Caco-2 (cell line): ENCODE data around the gene YIPF6. TPM values are rescaled to one million over a fixed set of nuclear protein-coding genes. Genes with fewer than 3 reads are reported as not detected.

ENCODE experiments used
- BruUV-seq: library from RNA; stranded (reverse); fragments of 400-500 nt; replicated peaks from 2 replicates; lab custom pipeline; 2021; lab: Mats Ljungman, UMichigan
- CTCF ChIA-PET: fragments of 300-600 bp; sonication (Branson Sonifier 250); formaldehyde crosslinking; loops from one replicate; lab custom pipeline; 2022; ENCODE audit warnings: antibody characterized with exemption; lab: Charles Lee
- POLR2A ChIA-PET: fragments of 300-600 bp; sonication (Branson Sonifier 250); formaldehyde crosslinking; loops from one replicate; lab custom pipeline; 2022; ENCODE audit warnings: antibody characterized with exemption; lab: Charles Lee
- DNase-seq, 2 experiments: peaks; one replicate each; pipeline versions ENCODE4 v3.0.0 to v3.0.0-alpha.2; 2020 to 2022
- H3K27me3 ChIP-seq: replicated peaks from 2 replicates; pipeline ENCODE4 v1.6.0; 2011; ENCODE audit warnings: low read length; ENCODE audit not compliant: control insufficient read depth, insufficient read depth
- H3K36me3 ChIP-seq: 2 replicates; pipeline ENCODE4 v1.5.1; 2011; ENCODE audit warnings: low read length; ENCODE audit not compliant: control insufficient read depth, insufficient read depth
- H3K4me1 ChIP-seq: fragments of 250-450 bp; sonication (Bioruptor Pico); 2 replicates; pipeline ENCODE4 v1.5.1; 2020; ENCODE audit warnings: mild to moderate bottlenecking
- H3K4me3 ChIP-seq: 2 replicates; pipeline ENCODE4 v1.5.1; 2011; ENCODE audit warnings: low read depth, mild to moderate bottlenecking, control low read depth, low read length
- H3K9me3 ChIP-seq: fragments of 250-450 bp; sonication (Bioruptor Pico); 2 replicates; pipeline ENCODE4 v1.5.1; 2020; ENCODE audit warnings: mild to moderate bottlenecking, moderate library complexity
- H3K27ac Mint-ChIP-seq: one replicate; pipeline ENCODE4 v1.8.0; 2022; ENCODE audit warnings: mixed read lengths; ENCODE audit not compliant: unreplicated experiment
- H3K27me3 Mint-ChIP-seq: one replicate; pipeline ENCODE4 v1.8.0; 2022; ENCODE audit warnings: mixed read lengths; ENCODE audit not compliant: insufficient read depth, unreplicated experiment
- H3K36me3 Mint-ChIP-seq: one replicate; pipeline ENCODE4 v1.8.0; 2022; ENCODE audit warnings: mild to moderate bottlenecking, mixed read lengths; ENCODE audit not compliant: insufficient read depth, unreplicated experiment
- H3K4me1 Mint-ChIP-seq: one replicate; pipeline ENCODE4 v1.8.0; 2022; ENCODE audit warnings: low read depth, mixed read lengths; ENCODE audit not compliant: unreplicated experiment
- H3K4me3 Mint-ChIP-seq: one replicate; pipeline ENCODE4 v1.8.0; 2022; ENCODE audit warnings: mild to moderate bottlenecking, moderate library complexity, mixed read lengths; ENCODE audit not compliant: unreplicated experiment
- H3K9me3 Mint-ChIP-seq: one replicate; pipeline ENCODE4 v1.8.0; 2022; ENCODE audit warnings: mixed read lengths; ENCODE audit not compliant: unreplicated experiment
- intact Hi-C: fragments of 100-400 bp; cut with micrococcal nuclease; formaldehyde crosslinking; loops from one replicate; pipeline ENCODE4 v1.10.0; 2022; ENCODE audit not compliant: unreplicated experiment
- total RNA-seq: library from RNA; stranded (reverse); gene quantifications from 2 replicates; pipeline ENCODE4 v1.2.3, GENCODE V29; 2022
- TF ChIP-seq, protein P1 (sequence below), 2 experiments: fragments of 200-600 bp in 1 of 2; IDR thresholded peaks; 1 replicate in 1 of 2; 2 replicates in 1 of 2; pipeline versions ENCODE4 v1.5.1 to v1.8.0; 2011 to 2022; ENCODE audit warnings: antibody characterized with exemption in 1 of 2, control low read depth in 1 of 2, inconsistent platforms in 1 of 2, low read depth in 1 of 2, low read length in 1 of 2, mild to moderate bottlenecking in 1 of 2, moderate library complexity in 1 of 2; ENCODE audit not compliant: insufficient read depth in 1 of 2, severe bottlenecking in 1 of 2, unreplicated experiment in 1 of 2

The YIPF6 gene
- total RNA-seq, 1 experiment from 2014 or later, result 43.5 TPM

DNA sequence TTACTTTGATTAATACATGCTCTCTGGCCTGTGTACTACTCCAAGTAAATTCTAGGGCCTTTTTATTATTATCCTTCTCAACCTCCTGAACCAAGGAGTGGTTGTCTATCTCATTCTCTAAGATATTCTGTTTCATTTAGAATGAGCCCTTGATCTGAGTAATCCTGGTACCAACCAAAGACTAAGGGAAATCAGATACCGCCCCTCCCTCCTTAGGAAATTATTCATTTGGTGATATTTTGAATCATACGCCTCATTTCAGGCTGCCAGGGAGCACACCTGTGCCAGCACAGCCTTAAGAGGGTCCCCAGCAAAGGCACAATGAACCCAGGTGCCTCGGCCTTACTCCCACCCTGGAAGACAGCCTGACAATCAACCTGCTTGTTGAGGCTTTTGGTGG is 75.4 kb downstream of the YIPF6 start:
- H3K4me1 ChIP-seq, result no peaks in the 10 kb centered on the region
- H3K27me3 ChIP-seq, result no peaks in the 10 kb centered on the region
- CTCF ChIA-PET, result no interaction called here
- H3K36me3 ChIP-seq, result no peaks in the 10 kb centered on the region
- BruUV-seq, result no TSS peak
- TF ChIP-seq, protein P1, sequence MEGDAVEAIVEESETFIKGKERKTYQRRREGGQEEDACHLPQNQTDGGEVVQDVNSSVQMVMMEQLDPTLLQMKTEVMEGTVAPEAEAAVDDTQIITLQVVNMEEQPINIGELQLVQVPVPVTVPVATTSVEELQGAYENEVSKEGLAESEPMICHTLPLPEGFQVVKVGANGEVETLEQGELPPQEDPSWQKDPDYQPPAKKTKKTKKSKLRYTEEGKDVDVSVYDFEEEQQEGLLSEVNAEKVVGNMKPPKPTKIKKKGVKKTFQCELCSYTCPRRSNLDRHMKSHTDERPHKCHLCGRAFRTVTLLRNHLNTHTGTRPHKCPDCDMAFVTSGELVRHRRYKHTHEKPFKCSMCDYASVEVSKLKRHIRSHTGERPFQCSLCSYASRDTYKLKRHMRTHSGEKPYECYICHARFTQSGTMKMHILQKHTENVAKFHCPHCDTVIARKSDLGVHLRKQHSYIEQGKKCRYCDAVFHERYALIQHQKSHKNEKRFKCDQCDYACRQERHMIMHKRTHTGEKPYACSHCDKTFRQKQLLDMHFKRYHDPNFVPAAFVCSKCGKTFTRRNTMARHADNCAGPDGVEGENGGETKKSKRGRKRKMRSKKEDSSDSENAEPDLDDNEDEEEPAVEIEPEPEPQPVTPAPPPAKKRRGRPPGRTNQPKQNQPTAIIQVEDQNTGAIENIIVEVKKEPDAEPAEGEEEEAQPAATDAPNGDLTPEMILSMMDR (IDR thresholded peaks at IDR 0.05; ENCODE audit: insufficient read depth in 1 of 2, low read depth in 1 of 2, low read length in 1 of 2, severe bottlenecking in 1 of 2, unreplicated experiment in 1 of 2), result no peak
- Mint-ChIP-seq H3K27me3 (no peaks in the 10 kb centered on the region), H3K27ac (no peak overlapping the region), H3K36me3 (no peaks in the 10 kb centered on the region), H3K9me3 (no peaks in the 10 kb centered on the region), H3K4me3 (no peak overlapping the region), H3K4me1 (no peaks in the 10 kb centered on the region)
- DNase-seq, result no peak
- no peaks in the 10 kb centered on the region for H3K9me3 ChIP-seq
- POLR2A ChIA-PET, result no interaction called here
- H3K4me3 ChIP-seq, result no peak overlapping the region
- intact Hi-C loops, result no loop called here

- Mint-ChIP-seq H3K27me3 (no peaks in the 10 kb centered on the region), H3K36me3 (no peaks in the 10 kb centered on the region), H3K4me3 (no peak overlapping the region), H3K9me3 (no peaks in the 10 kb centered on the region), H3K27ac (no peak overlapping the region), H3K4me1 (no peaks in the 10 kb centered on the region)
- BruUV-seq, result no TSS peak
- ChIA-PET CTCF (no interaction called here), POLR2A (no interaction called here)
- H3K36me3 ChIP-seq, result no peaks in the 10 kb centered on the region
- TF ChIP-seq, protein P1 (IDR thresholded peaks at IDR 0.05; ENCODE audit: insufficient read depth in 1 of 2, low read depth in 1 of 2, low read length in 1 of 2, severe bottlenecking in 1 of 2, unreplicated experiment in 1 of 2), result no peak
- H3K4me1 ChIP-seq, result no peaks in the 10 kb centered on the region
- no peaks in the 10 kb centered on the region for H3K9me3 ChIP-seq
- no peak overlapping the region for H3K4me3 ChIP-seq
- no peaks in the 10 kb centered on the region for H3K27me3 ChIP-seq
- intact Hi-C loops, result no loop called here
- no peak for DNase-seq
Measured at GRCh38 chrX:68579810-68580209, 81.0 kb downstream of the YIPF6 start.

GRCh38 chrX:68584221-68584620 is 85.4 kb downstream of the YIPF6 start:
- Mint-ChIP-seq H3K4me1 (no peaks in the 10 kb centered on the region), H3K27me3 (no peaks in the 10 kb centered on the region), H3K36me3 (no peaks in the 10 kb centered on the region), H3K9me3 (no peaks in the 10 kb centered on the region), H3K27ac (no peak overlapping the region), H3K4me3 (no peak overlapping the region)
- ChIA-PET CTCF (no interaction called here), POLR2A (no interaction called here)
- Histone ChIP-seq H3K4me1 (no peaks in the 10 kb centered on the region), H3K9me3 (no peaks in the 10 kb centered on the region), H3K4me3 (no peak overlapping the region), H3K36me3 (no peaks in the 10 kb centered on the region), H3K27me3 (no peaks in the 10 kb centered on the region)
- intact Hi-C loops, result no loop called here
- no TSS peak for BruUV-seq
- DNase-seq, result no peak
- TF ChIP-seq, protein P1 (IDR thresholded peaks at IDR 0.05; ENCODE audit: insufficient read depth in 1 of 2, low read depth in 1 of 2, low read length in 1 of 2, severe bottlenecking in 1 of 2, unreplicated experiment in 1 of 2), result no peak

Other genes with a start within 250 kb of the YIPF6 start
- gene OPHN1, start 65.6 kb upstream of the YIPF6 start, total RNA-seq, result 2.8 and 4.6 TPM in 2 replicates
- not detected in 2 replicates for gene STARD8, start 148.6 kb downstream of the YIPF6 start, total RNA-seq